Activated B cell treated with CpG ODN at 0.5 μM for 24 hours (primary cell): Measurements from ENCODE around the gene YWHAH. TPM values are rescaled to one million over a fixed set of nuclear protein-coding genes. Genes with fewer than 3 reads are reported as not detected.

Experiments
- ATAC-seq: fragments of 200-7000 bp; cut with Tn5 transposase; one replicate; pipeline ENCODE4 v1.10.0; 2021; ENCODE audit warnings: low read depth, mild to moderate bottlenecking, moderate library complexity
- CTCF ChIA-PET: fragments of 350-600 bp; sonication (Branson Sonifier 250); formaldehyde crosslinking; loops from one replicate; lab custom pipeline; 2021; ENCODE audit warnings: antibody characterized with exemption; lab: Charles Lee
- POLR2A ChIA-PET: fragments of 350-600 bp; sonication (Branson Sonifier 250); formaldehyde crosslinking; loops from one replicate; lab custom pipeline; 2021; ENCODE audit warnings: antibody characterized with exemption; lab: Charles Lee
- DNase-seq: peaks from one replicate; pipeline ENCODE4 v3.0.0; 2022
- H3K27ac Mint-ChIP-seq: one replicate; pipeline ENCODE4 v1.8.0; 2020; ENCODE audit warnings: mixed read lengths
- H3K27me3 Mint-ChIP-seq: one replicate; pipeline ENCODE4 v1.8.0; 2021; ENCODE audit warnings: mixed read lengths
- H3K36me3 Mint-ChIP-seq: one replicate; pipeline ENCODE4 v1.8.0; 2021; ENCODE audit warnings: low read depth, mixed read lengths
- H3K4me1 Mint-ChIP-seq: one replicate; pipeline ENCODE4 v1.8.0; 2021; ENCODE audit warnings: mixed read lengths
- H3K4me3 Mint-ChIP-seq: one replicate; pipeline ENCODE4 v1.8.0; 2020; ENCODE audit warnings: mild to moderate bottlenecking, mixed read lengths
- H3K9me3 Mint-ChIP-seq: one replicate; pipeline ENCODE4 v1.8.0; 2020; ENCODE audit warnings: mixed read lengths
- intact Hi-C: fragments of 100-400 bp; cut with micrococcal nuclease; formaldehyde crosslinking; loops from one replicate; pipeline ENCODE4 v1.15.1; 2024
- total RNA-seq: library from RNA; stranded (reverse); gene quantifications from 2 replicates; pipeline ENCODE4 v1.2.3, GENCODE V29; 2022
- TF ChIP-seq, protein P1 (sequence below): fragments of 200-600 bp; IDR thresholded peaks from one replicate; pipeline ENCODE4 v1.8.0; 2022; ENCODE audit warnings: antibody characterized with exemption, mild to moderate bottlenecking

YWHAH gene
- total RNA-seq, 1 donor from 2014 or later = 48.9 TPM

GRCh38 chr22:31991102-31991839, 46.9 kb downstream of the YWHAH start:
- H3K36me3 Mint-ChIP-seq = no peaks in the 10 kb centered on the region
- H3K4me3 Mint-ChIP-seq = no peak overlapping the region
- ChIA-PET POLR2A (no interaction called here), CTCF (no interaction called here)
- no peaks in the 10 kb centered on the region for H3K9me3 Mint-ChIP-seq
- TF ChIP-seq, protein P1, sequence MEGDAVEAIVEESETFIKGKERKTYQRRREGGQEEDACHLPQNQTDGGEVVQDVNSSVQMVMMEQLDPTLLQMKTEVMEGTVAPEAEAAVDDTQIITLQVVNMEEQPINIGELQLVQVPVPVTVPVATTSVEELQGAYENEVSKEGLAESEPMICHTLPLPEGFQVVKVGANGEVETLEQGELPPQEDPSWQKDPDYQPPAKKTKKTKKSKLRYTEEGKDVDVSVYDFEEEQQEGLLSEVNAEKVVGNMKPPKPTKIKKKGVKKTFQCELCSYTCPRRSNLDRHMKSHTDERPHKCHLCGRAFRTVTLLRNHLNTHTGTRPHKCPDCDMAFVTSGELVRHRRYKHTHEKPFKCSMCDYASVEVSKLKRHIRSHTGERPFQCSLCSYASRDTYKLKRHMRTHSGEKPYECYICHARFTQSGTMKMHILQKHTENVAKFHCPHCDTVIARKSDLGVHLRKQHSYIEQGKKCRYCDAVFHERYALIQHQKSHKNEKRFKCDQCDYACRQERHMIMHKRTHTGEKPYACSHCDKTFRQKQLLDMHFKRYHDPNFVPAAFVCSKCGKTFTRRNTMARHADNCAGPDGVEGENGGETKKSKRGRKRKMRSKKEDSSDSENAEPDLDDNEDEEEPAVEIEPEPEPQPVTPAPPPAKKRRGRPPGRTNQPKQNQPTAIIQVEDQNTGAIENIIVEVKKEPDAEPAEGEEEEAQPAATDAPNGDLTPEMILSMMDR = no peak
- DNase-seq (no peak), ATAC-seq (no peak)
- no peak overlapping the region for H3K27ac Mint-ChIP-seq
- no peaks in the 10 kb centered on the region for H3K4me1 Mint-ChIP-seq
- peaks cover 18% of the 10 kb centered on the region for H3K27me3 Mint-ChIP-seq
- intact Hi-C loops = no loop called here

DNA sequence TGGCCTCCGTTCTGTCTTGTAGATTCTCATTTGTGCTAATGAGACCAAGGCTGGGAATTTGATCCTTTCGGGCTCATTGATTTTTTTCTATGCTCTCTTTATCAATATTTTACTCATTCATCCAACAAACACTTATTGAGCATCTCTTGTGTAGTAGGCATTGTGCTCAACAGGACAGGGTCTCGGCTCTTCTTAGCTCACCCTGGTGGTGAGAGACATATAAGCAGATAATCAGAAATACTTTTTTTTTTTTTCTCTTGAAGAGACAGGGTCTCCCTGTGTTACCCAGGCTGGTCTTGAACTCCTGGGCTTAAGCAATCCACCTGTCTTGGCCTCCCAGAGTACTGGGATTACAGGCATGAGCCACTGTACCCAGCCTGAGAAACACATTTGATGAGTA, 50.7 kb downstream of the YWHAH start:
- CTCF ChIA-PET = interaction anchor here (0.9 kb wide), 1 partner anchor 17 kb away, joined by 3 read pairs; no protein-coding TSS in a partner anchor

GRCh38 chr22:31995807-31996206, 51.5 kb downstream of the YWHAH start:
- TF ChIP-seq, protein P1 = no peak
- DNase-seq (no peak), ATAC-seq (no peak)
- no peak overlapping the region for H3K27ac Mint-ChIP-seq
- H3K4me3 Mint-ChIP-seq = no peak overlapping the region
- H3K4me1 Mint-ChIP-seq = no peaks in the 10 kb centered on the region
- no peaks in the 10 kb centered on the region for H3K9me3 Mint-ChIP-seq
- H3K27me3 Mint-ChIP-seq = peaks cover 14% of the 10 kb centered on the region
- intact Hi-C loops = no loop called here
- no peaks in the 10 kb centered on the region for H3K36me3 Mint-ChIP-seq
- ChIA-PET CTCF (no interaction called here), POLR2A (no interaction called here)

More for the DNA sequence above, 50.7 kb downstream of the YWHAH start:
- no peaks in the 10 kb centered on the region for H3K4me1 Mint-ChIP-seq
- TF ChIP-seq, protein P1 = no peak
- no peak for DNase-seq
- H3K36me3 Mint-ChIP-seq = no peaks in the 10 kb centered on the region
- H3K9me3 Mint-ChIP-seq = no peaks in the 10 kb centered on the region
- H3K4me3 Mint-ChIP-seq = no peak overlapping the region
- ATAC-seq = no peak
- no peak overlapping the region for H3K27ac Mint-ChIP-seq
- H3K27me3 Mint-ChIP-seq = peaks cover 11% of the 10 kb centered on the region
- intact Hi-C loops = no loop called here
- POLR2A ChIA-PET = no interaction called here

- no peak overlapping the region for H3K27ac Mint-ChIP-seq
- intact Hi-C loops = no loop called here
- H3K36me3 Mint-ChIP-seq = no peaks in the 10 kb centered on the region
- ChIA-PET CTCF (no interaction called here), POLR2A (no interaction called here)
- TF ChIP-seq, protein P1 = no peak
- H3K27me3 Mint-ChIP-seq = peaks cover 10% of the 10 kb centered on the region
- H3K9me3 Mint-ChIP-seq = peaks cover 2% of the 10 kb centered on the region
- ATAC-seq = no peak
- H3K4me1 Mint-ChIP-seq = no peaks in the 10 kb centered on the region
- no peak overlapping the region for H3K4me3 Mint-ChIP-seq
- DNase-seq = no peak
Observed at GRCh38 chr22:31998784-31999385, 54.5 kb downstream of the YWHAH start.

- H3K27me3 Mint-ChIP-seq = peaks cover 19% of the 10 kb centered on the region
- H3K36me3 Mint-ChIP-seq = no peaks in the 10 kb centered on the region
- ATAC-seq = no peak
- ChIA-PET POLR2A (no interaction called here), CTCF (no interaction called here)
- TF ChIP-seq, protein P1 = no peak
- peaks cover 2% of the 10 kb centered on the region for H3K9me3 Mint-ChIP-seq
- H3K4me3 Mint-ChIP-seq = no peak overlapping the region
- H3K4me1 Mint-ChIP-seq = no peaks in the 10 kb centered on the region
- intact Hi-C loops = no loop called here
- DNase-seq = no peak
- no peak overlapping the region for H3K27ac Mint-ChIP-seq
Observed at GRCh38 chr22:32000181-32000580, 55.8 kb downstream of the YWHAH start.
